Measurements from ENCODE around the gene VTN.

VTN gene

DNA sequence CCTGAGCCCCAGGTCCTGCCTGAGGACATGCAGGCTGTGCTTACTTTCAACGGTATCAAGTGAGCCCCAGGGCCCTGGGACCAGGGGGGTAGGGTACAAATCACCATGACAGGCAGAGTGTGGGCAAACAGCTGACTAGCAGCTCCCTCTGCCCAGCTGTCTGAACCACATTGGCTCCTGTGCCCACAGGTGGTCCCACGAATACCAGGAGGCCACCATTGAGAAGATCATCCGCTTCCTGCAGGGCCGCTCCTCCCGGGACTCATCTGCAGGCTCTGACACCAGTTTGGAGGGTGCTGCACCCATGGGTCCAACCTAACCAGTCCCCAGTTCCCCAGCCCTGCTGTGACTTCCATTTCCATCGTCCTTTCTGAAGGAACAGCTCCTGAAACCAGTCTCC, 25.9 kb upstream of the VTN start:
- TF ChIP-seq, protein P1, sequence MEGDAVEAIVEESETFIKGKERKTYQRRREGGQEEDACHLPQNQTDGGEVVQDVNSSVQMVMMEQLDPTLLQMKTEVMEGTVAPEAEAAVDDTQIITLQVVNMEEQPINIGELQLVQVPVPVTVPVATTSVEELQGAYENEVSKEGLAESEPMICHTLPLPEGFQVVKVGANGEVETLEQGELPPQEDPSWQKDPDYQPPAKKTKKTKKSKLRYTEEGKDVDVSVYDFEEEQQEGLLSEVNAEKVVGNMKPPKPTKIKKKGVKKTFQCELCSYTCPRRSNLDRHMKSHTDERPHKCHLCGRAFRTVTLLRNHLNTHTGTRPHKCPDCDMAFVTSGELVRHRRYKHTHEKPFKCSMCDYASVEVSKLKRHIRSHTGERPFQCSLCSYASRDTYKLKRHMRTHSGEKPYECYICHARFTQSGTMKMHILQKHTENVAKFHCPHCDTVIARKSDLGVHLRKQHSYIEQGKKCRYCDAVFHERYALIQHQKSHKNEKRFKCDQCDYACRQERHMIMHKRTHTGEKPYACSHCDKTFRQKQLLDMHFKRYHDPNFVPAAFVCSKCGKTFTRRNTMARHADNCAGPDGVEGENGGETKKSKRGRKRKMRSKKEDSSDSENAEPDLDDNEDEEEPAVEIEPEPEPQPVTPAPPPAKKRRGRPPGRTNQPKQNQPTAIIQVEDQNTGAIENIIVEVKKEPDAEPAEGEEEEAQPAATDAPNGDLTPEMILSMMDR (IDR thresholded peaks at IDR 0.05; ENCODE audit: insufficient read depth, missing control alignments): no peak
- DNase-seq (ENCODE audit: insufficient read length, low spot score) (no peak), FAIRE-seq (no peak)

DNA sequence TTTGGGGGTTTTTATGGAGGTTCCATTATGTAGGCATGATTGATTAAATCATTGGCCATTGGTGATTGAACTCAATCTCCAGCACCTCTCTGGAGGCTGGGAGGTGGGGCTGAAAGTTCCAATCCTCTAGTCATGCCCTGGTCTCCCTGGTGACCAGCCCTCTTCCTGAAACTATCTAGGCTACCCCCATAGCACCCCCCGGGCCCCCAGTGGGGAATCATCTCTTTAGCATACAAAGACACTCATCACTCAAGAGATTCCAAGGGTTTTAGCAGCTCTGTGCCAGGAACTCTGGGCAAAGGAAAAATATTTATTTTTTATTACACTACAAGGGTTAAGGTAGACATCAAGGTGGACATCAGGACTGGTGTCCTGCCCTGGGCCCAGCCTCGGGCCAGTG, 25.3 kb upstream of the VTN start:
- DNase-seq (ENCODE audit: insufficient read length, low spot score) (no peak), FAIRE-seq (no peak)
- TF ChIP-seq, protein P1 (IDR thresholded peaks at IDR 0.05; ENCODE audit: insufficient read depth, missing control alignments): no peak

DNA sequence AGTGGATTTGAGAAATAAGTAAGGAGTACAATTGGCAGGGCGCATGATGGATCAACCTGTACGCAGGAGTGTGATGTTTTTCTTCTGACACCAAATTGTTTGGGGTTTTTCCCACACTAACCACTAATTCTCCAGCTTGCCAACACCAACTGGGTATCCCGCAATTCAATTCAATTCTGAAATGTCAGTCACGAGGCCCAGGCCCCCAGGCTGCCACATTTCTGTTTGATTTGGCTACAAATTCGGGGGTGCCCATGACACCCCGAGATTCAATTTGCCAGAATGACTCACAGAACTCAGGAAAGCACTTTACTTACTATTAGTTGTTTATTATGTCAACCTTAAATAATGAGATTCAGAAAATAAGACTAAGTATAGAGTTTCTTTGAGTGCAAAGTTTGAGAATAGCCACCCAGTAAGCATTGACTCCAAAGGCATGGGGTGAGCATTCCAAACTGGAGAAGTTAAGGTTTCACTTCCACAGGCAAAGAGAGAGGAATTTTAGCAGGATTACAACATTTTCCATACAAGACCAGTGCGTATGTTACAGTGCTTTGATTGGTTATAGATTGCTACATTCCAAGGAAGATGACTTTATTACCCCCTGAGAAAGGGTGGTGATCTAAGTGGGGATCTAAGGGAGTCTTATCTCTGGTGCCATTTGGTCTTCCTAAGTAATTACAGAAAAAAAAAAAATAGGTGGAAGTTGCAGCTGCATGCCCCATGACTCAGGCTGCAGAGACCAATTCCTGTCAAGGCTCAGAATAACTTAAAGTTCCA, 24.4 kb upstream of the VTN start:
- TF ChIP-seq, protein P1 (IDR thresholded peaks at IDR 0.05; ENCODE audit: insufficient read depth, missing control alignments): no peak
- no peak for FAIRE-seq
- no peak for DNase-seq (ENCODE audit: insufficient read length, low spot score)

DNA sequence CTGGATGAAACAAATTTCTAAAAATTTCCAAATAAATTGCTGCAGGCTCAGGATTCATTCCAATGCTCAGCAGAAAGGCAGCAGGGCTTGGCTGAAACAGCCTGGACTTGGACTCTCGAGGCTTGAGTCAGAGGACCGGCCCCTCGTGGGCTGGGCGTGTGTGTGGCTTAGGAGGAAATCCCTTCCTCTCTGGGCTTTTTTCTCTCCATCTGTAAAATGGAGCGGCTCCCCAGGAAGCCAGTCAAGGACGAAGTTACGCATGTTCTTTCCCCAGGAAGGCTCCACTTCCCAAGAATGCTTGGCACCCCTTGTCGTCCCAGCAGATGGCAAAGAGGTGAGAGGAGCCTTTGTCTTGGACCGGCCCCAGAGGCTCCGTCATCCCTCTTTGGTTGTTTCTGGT, 22.4 kb upstream of the VTN start:
- TF ChIP-seq, protein P1 (IDR thresholded peaks at IDR 0.05; ENCODE audit: insufficient read depth, missing control alignments): no peak
- DNase-seq (ENCODE audit: insufficient read length, low spot score) (no peak), FAIRE-seq (no peak)

DNA sequence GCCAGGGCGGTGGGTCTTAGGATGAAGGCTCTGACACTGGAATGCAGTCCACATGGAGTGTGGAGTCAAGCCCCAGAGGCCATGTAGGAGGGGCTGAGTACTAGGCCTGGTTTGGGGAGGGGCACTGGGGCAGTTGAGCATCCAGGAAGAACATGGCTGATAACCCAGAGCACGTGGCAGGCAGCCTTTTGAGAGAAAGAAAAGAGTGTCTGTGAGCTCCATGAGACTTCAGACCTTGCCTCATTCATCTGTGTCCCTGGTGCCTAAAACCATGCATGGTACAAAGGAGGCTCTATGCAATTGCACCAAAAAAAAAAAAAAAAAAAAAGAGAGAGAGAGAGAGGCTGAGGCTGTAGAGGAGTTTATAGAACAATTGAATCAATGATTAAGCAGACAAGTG, 21.3 kb upstream of the VTN start:
- DNase-seq (ENCODE audit: insufficient read length, low spot score) (no peak), FAIRE-seq (no peak)
- TF ChIP-seq, protein P1 (IDR thresholded peaks at IDR 0.05; ENCODE audit: insufficient read depth, missing control alignments): no peak

DNA sequence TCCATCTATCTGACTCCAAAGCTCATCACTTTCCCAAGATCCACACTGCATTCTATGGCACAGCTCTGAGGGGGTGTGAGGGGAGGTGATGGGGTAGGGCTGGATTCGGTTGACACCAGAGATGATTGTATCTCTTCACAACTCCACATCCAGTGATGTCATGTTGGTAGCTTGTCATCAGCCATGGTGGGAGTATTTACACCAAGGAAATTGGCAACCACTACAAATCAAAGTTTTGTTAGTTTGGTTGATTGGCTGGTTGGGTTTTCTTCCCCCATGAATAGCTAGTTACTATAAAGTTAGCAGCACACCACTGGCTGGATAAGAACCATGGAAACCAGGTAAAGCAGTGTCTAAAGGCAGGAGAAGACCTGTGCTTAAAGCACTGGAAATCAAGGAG, 20.9 kb upstream of the VTN start:
- DNase-seq (ENCODE audit: insufficient read length, low spot score) (no peak), FAIRE-seq (no peak)
- TF ChIP-seq, protein P1 (IDR thresholded peaks at IDR 0.05; ENCODE audit: insufficient read depth, missing control alignments): no peak

DNA sequence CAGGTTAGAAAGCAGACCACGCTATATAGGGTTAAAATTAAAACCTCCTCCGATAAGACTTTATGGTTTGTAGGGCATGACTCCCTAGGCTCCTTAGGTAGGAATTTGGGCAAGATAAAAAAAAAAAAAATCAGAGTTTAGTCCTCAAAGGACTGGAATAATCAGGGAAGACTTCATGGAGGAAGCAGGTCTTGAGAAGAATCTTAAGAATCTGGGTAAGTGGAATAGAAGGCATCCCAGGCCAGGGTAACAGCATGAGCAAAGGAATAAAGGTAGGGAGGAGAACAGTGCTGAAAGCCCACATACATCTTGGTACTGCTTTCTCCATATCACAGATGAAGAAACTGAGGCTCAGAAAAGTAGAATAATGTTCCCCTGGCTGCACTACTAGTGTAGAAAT, 20.5 kb upstream of the VTN start:
- TF ChIP-seq, protein P1 (IDR thresholded peaks at IDR 0.05; ENCODE audit: insufficient read depth, missing control alignments): no peak
- FAIRE-seq (no peak), DNase-seq (ENCODE audit: insufficient read length, low spot score) (no peak)
